ENCODE measurements around the gene OSBPL9.

- TF ChIP-seq BCL6 (CRISPR knock-in tag; IDR thresholded peaks at IDR 0.05) (no peak), SRSF3 (IDR thresholded peaks at IDR 0.05; ENCODE audit: insufficient read depth, low read length) (no peak), HDAC2 (IDR thresholded peaks at IDR 0.05) (no peak), NFATC3 (IDR thresholded peaks at IDR 0.05) (no peak), ZFP91 (CRISPR knock-in tag; IDR thresholded peaks at IDR 0.05) (no peak)
- TF ChIP-seq, protein P1, sequence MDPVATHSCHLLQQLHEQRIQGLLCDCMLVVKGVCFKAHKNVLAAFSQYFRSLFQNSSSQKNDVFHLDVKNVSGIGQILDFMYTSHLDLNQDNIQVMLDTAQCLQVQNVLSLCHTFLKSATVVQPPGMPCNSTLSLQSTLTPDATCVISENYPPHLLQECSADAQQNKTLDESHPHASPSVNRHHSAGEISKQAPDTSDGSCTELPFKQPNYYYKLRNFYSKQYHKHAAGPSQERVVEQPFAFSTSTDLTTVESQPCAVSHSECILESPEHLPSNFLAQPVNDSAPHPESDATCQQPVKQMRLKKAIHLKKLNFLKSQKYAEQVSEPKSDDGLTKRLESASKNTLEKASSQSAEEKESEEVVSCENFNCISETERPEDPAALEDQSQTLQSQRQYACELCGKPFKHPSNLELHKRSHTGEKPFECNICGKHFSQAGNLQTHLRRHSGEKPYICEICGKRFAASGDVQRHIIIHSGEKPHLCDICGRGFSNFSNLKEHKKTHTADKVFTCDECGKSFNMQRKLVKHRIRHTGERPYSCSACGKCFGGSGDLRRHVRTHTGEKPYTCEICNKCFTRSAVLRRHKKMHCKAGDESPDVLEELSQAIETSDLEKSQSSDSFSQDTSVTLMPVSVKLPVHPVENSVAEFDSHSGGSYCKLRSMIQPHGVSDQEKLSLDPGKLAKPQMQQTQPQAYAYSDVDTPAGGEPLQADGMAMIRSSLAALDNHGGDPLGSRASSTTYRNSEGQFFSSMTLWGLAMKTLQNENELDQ (CRISPR knock-in tag; IDR thresholded peaks at IDR 0.05; ENCODE audit: borderline replicate concordance) = no peak
- TF ChIP-seq, protein P2, sequence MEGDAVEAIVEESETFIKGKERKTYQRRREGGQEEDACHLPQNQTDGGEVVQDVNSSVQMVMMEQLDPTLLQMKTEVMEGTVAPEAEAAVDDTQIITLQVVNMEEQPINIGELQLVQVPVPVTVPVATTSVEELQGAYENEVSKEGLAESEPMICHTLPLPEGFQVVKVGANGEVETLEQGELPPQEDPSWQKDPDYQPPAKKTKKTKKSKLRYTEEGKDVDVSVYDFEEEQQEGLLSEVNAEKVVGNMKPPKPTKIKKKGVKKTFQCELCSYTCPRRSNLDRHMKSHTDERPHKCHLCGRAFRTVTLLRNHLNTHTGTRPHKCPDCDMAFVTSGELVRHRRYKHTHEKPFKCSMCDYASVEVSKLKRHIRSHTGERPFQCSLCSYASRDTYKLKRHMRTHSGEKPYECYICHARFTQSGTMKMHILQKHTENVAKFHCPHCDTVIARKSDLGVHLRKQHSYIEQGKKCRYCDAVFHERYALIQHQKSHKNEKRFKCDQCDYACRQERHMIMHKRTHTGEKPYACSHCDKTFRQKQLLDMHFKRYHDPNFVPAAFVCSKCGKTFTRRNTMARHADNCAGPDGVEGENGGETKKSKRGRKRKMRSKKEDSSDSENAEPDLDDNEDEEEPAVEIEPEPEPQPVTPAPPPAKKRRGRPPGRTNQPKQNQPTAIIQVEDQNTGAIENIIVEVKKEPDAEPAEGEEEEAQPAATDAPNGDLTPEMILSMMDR (IDR thresholded peaks at IDR 0.05 in 2 of 3, conservative IDR thresholded peaks at IDR 0.05 in 1 of 3; ENCODE audit: insufficient read depth in 2 of 3, low read depth in 1 of 3, low read length in 3 of 3) = no peak
Measured at GRCh38 chr1:51663721-51664120, 46.8 kb downstream of the OSBPL9 start.
